GM06990 (cell line): ENCODE measurements around the gene ZNF487.

Source experiments
- DNase-seq: peaks from one replicate; pipeline ENCODE4 v3.0.0-alpha.2; 2011; ENCODE audit not compliant: insufficient read length; ENCODE audit errors: extremely low read depth
- H3K27me3 ChIP-seq: replicated peaks from 2 replicates; pipeline ENCODE4 v1.6.0; 2011; ENCODE audit warnings: low read length; ENCODE audit not compliant: control insufficient read depth, insufficient read depth
- H3K36me3 ChIP-seq: 2 replicates; pipeline ENCODE4 v1.5.1; 2011; ENCODE audit warnings: low read length; ENCODE audit not compliant: control insufficient read depth, insufficient read depth
- H3K4me3 ChIP-seq: replicated peaks from 2 replicates; pipeline ENCODE4 v1.5.1; 2011; ENCODE audit warnings: low read depth, mild to moderate bottlenecking, control low read depth, low read length
- TF ChIP-seq, protein P1 (sequence below): IDR thresholded peaks from 2 replicates; pipeline ENCODE4 v1.5.1; 2011; ENCODE audit warnings: low read length, control low read depth, mild to moderate bottlenecking, inconsistent platforms; ENCODE audit not compliant: insufficient read depth, poor library complexity, severe bottlenecking

Gene ZNF487

GRCh38 chr10:43402176-43402575 is 34.7 kb upstream of the ZNF487 start:
- Histone ChIP-seq H3K27me3 (no peaks in the 10 kb centered on the region), H3K36me3 (peaks cover 3% of the 10 kb centered on the region), H3K4me3 (no peak overlapping the region; the same call in 1 of the 2 replicates)
- DNase-seq = no peak
- TF ChIP-seq, protein P1, sequence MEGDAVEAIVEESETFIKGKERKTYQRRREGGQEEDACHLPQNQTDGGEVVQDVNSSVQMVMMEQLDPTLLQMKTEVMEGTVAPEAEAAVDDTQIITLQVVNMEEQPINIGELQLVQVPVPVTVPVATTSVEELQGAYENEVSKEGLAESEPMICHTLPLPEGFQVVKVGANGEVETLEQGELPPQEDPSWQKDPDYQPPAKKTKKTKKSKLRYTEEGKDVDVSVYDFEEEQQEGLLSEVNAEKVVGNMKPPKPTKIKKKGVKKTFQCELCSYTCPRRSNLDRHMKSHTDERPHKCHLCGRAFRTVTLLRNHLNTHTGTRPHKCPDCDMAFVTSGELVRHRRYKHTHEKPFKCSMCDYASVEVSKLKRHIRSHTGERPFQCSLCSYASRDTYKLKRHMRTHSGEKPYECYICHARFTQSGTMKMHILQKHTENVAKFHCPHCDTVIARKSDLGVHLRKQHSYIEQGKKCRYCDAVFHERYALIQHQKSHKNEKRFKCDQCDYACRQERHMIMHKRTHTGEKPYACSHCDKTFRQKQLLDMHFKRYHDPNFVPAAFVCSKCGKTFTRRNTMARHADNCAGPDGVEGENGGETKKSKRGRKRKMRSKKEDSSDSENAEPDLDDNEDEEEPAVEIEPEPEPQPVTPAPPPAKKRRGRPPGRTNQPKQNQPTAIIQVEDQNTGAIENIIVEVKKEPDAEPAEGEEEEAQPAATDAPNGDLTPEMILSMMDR = no peak

GRCh38 chr10:43402880-43403452 is 33.9 kb upstream of the ZNF487 start:
- H3K36me3 ChIP-seq = peaks cover 3% of the 10 kb centered on the region

GRCh38 chr10:43403911-43404703 is 32.8 kb upstream of the ZNF487 start:
- DNase-seq = no peak
- Histone ChIP-seq H3K4me3 (peak overlapping the region; percentile 92), H3K27me3 (no peaks in the 10 kb centered on the region), H3K36me3 (peaks cover 3% of the 10 kb centered on the region)
- TF ChIP-seq, protein P1 = no peak

More at GRCh38 chr10:43402880-43403452, 33.9 kb upstream of the ZNF487 start:
- TF ChIP-seq, protein P1 = no peak
- Histone ChIP-seq H3K27me3 (no peaks in the 10 kb centered on the region), H3K4me3 (peak overlapping the region; percentile 15; the same call in 1 of the 2 replicates)
- DNase-seq = no peak

DNA sequence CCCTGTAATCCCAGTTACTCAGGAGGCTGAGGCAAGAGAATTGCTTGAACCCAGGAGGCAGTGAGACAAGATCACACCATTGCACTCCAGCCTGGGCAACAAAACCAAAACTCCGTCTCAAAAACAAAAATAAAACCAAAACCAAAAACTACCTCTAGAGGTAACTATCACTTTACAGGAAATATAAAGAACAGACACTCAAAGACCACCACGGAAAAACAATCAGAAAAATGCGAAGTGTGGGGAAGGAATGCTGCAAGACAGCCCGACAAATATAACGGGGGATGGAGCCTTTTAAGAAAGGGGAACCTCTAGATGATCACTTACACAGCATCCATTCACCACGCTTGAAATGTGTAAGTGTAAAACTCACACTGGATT is 32.2 kb upstream of the ZNF487 start:
- H3K36me3 ChIP-seq = peaks cover 3% of the 10 kb centered on the region
- TF ChIP-seq, protein P1 = no peak
- H3K27me3 ChIP-seq = no peaks in the 10 kb centered on the region
- DNase-seq = no peak
- H3K4me3 ChIP-seq = peak overlapping the region; percentile 92

DNA sequence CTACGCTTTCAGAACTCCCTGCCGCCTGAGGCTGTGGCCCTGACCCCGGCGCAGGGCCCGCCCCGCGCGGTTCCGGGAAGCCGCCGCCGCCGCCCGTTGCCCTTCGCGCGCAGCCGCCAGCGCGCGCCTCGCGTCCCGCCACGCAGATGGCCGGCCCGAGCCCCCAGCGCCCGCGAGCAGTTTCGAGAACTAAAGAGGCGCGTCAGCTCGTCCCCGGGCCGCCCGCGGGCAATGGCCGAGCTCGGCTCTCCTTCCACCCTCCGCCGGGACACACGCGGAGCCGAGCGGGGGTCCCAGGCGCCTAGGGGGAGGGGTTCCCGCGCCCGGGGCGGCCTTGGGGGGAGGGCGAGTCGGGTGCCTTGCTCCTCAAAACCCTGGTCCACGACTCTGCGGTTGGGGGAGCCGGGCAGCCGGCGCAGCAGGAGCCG is 29.7 kb upstream of the ZNF487 start:
- peak; percentile 78 for DNase-seq

More for the DNA sequence above, 29.7 kb upstream of the ZNF487 start:
- H3K36me3 ChIP-seq = peaks cover 3% of the 10 kb centered on the region
- H3K27me3 ChIP-seq = no peaks in the 10 kb centered on the region
- H3K4me3 ChIP-seq = peak overlapping the region; percentile 92
- TF ChIP-seq, protein P1 = no peak
